ENCODE results near the gene ARID3B. TPM values are rescaled to one million over a fixed set of nuclear protein-coding genes. Genes with fewer than 3 reads are reported as not detected.
"Not testable (repeated sequence)": the region's sequence is repeated elsewhere in the genome, so short reads cannot be mapped to it uniquely, and the experiment has no call there.

The ARID3B gene
- polyA plus RNA-seq, 3 donors from 2014 or later = 3.2 to 17.3 (median 6.6) TPM

DNA sequence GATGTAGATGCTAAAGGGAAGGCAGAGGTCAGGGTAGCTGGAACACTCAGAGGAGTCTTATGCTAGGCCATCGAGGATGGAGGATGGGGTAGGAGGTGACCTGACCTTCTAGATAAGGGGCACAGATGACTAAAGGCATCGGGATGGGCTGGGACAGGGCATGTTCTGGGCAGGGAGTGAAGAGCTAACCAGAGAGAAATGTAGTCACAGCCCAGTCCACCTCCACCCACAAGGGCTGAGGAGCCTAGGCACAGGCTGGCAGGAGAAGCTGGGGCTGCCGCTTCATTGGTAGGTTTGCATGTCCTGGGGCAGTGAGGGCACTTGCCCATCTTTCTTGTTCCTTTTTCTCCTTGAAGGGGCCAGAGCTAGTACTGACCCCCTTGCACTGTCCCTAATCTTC lies 87.2 kb downstream of the ARID3B start:
- H3K27ac Mint-ChIP-seq = peak overlapping the region in 2 of 6 donors; percentile 6 to 41
- peaks cover 1 to 6% (median 4%) of the 10 kb centered on the region in 3 donors for H3K27me3 Mint-ChIP-seq (ENCODE audit: low read depth in 3 of 3)
- H3K4me1 Mint-ChIP-seq = no peaks in the 10 kb centered on the region
- DNase-seq = no peak
- H3K36me3 Mint-ChIP-seq = peaks cover 0 to 31% (median 11%) of the 10 kb centered on the region in 3 donors
- no peak overlapping the region for H3K4me3 Mint-ChIP-seq
- no peaks in the 10 kb centered on the region for H3K9me3 Mint-ChIP-seq

DNA sequence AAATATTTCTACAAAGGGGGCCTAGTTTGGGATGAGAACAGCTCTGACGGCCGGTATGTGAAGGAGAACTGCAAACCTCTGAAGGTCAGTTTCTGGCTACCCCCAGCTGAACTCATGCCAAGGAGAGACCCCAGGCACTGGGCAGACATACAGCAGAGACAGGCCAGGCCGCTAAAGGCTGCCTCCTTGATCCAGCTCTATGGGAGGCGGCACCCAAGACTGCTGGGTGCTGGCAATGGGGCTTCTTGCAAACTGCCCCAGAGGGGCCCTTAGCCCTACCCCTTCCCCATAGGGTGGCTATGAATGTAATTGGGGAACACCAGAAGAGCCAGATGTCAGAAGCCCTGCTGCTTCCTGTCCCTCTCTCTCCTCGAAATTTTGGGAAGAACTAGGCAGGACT lies 87.9 kb downstream of the ARID3B start:
- H3K9me3 Mint-ChIP-seq = no peaks in the 10 kb centered on the region
- no peak overlapping the region for H3K4me3 Mint-ChIP-seq
- H3K27me3 Mint-ChIP-seq (ENCODE audit: low read depth in 3 of 3) = peaks cover 1 to 4% (median 4%) of the 10 kb centered on the region in 3 donors
- H3K4me1 Mint-ChIP-seq = no peaks in the 10 kb centered on the region
- no peak for DNase-seq
- peaks cover 0 to 29% (median 11%) of the 10 kb centered on the region in 3 donors for H3K36me3 Mint-ChIP-seq
- H3K27ac Mint-ChIP-seq = no peak overlapping the region

DNA sequence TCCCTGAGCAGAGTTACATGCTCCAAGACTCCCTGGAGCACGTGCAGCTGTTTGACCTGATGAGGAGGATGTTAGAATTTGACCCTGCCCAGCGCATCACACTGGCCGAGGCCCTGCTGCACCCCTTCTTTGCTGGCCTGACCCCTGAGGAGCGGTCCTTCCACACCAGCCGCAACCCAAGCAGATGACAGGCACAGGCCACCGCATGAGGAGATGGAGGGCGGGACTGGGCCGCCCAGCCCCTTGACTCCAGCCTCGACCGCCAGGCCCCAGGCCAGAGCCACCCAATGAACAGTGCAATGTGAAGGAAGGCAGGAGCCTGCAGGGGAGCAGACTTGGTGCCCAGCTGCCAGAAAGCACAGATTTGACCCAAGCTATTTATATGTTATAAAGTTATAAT lies 88.7 kb downstream of the ARID3B start:
- not testable (repeated sequence) for H3K4me1 Mint-ChIP-seq; H3K27ac Mint-ChIP-seq; H3K4me3 Mint-ChIP-seq; H3K27me3 Mint-ChIP-seq (ENCODE audit: low read depth in 3 of 3); DNase-seq; H3K9me3 Mint-ChIP-seq
- H3K36me3 Mint-ChIP-seq = peaks cover 0 to 34% (median 11%) of the 10 kb centered on the region in 3 donors

DNA sequence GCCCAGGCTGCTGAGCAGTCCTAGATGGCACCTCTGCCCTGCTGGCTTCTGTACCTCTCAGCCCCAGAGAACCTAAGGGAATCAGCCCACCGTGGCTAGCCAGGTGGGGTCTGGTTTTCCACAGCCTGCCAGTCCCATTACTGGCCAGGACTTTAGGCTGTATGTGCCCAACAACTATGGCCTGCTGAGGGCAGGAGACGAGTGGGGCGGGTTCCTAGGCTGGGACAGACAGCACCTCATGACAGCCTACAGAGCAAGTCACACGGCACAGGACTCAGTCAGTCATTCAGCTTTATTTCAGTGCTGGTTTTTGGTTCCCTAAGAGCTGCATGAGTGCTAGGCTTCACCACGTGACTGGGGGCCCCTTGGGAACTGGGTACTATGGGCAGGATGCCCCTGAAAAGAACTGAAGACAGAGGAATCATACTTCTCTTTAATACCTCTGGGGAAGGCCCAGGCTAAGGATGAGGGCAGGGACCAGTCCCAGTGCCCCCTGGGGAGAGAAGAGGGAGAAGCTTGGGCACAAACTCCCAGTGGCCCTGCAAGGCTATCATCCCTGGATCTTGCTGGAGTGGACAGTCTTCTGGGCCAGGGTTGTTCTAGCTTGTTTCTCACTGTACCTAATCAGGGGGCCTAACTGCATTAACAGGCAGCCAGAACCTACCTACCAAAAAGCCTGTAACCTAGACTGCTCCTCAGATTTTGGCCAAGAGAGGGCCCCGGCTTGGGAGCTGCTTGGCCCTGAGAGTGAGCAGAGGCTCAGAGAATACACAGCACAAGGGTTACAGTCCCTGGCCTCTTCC lies 89.5 kb downstream of the ARID3B start:
- H3K36me3 Mint-ChIP-seq = peaks cover 0 to 34% (median 11%) of the 10 kb centered on the region in 3 donors
- H3K4me3 Mint-ChIP-seq = no peak overlapping the region
- H3K4me1 Mint-ChIP-seq = no peaks in the 10 kb centered on the region
- H3K27ac Mint-ChIP-seq = peak overlapping the region in 2 of 6 donors; percentile 34 to 67
- no peaks in the 10 kb centered on the region for H3K9me3 Mint-ChIP-seq
- DNase-seq = no peak
- H3K27me3 Mint-ChIP-seq (ENCODE audit: low read depth in 3 of 3) = peaks cover 3 to 4% (median 4%) of the 10 kb centered on the region in 3 donors

DNA sequence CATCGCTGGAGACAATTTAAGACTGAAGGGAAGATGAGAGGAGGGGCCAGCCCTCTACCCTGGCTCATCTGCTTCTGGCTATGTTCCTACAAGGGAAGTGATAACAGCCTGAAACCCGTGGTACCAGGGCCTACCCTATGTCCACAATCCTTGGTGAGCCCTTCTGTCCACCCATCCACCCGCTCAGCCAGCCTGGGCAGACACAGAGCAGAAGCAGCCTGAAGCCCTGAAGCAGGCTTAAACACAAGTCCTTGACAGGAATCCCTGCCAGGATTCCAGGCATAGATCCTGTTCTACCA lies 90.0 kb downstream of the ARID3B start:
- Mint-ChIP-seq H3K27ac (peak overlapping the region in 1 of 6 donors; percentile 34), H3K27me3 (ENCODE audit: low read depth in 3 of 3) (peaks cover 0 to 4% (median 4%) of the 10 kb centered on the region in 3 donors), H3K9me3 (no peaks in the 10 kb centered on the region), H3K36me3 (peaks cover 0 to 33% (median 9%) of the 10 kb centered on the region in 3 donors), H3K4me3 (no peak overlapping the region), H3K4me1 (no peaks in the 10 kb centered on the region)
- no peak for DNase-seq

DNA sequence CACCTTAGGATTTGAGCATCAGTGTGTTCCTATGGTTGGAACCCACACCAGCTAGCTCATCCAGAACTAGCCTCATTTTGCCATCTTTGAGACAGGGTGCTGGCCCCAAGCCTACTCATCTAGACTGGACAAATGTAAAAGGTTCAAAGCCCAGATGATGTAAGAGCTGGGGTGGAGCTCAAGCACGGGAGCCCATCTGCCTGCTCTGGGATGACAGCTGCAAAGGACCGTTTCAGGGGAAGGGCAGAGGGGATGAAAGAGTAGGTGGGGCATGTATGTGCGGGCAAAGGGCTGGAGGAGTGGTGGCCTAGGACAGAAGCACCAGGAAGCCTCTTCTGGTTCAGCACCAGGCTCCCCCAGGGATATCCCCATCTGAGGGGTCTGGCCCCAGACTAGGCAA lies 90.4 kb downstream of the ARID3B start:
- Mint-ChIP-seq H3K36me3 (peaks cover 0 to 37% (median 13%) of the 10 kb centered on the region in 3 donors), H3K27ac (peak overlapping the region in 1 of 6 donors; percentile 69), H3K9me3 (no peaks in the 10 kb centered on the region), H3K4me1 (no peaks in the 10 kb centered on the region), H3K27me3 (ENCODE audit: low read depth in 3 of 3) (peaks cover 0 to 4% (median 4%) of the 10 kb centered on the region in 3 donors), H3K4me3 (no peak overlapping the region)
- DNase-seq = no peak

DNA sequence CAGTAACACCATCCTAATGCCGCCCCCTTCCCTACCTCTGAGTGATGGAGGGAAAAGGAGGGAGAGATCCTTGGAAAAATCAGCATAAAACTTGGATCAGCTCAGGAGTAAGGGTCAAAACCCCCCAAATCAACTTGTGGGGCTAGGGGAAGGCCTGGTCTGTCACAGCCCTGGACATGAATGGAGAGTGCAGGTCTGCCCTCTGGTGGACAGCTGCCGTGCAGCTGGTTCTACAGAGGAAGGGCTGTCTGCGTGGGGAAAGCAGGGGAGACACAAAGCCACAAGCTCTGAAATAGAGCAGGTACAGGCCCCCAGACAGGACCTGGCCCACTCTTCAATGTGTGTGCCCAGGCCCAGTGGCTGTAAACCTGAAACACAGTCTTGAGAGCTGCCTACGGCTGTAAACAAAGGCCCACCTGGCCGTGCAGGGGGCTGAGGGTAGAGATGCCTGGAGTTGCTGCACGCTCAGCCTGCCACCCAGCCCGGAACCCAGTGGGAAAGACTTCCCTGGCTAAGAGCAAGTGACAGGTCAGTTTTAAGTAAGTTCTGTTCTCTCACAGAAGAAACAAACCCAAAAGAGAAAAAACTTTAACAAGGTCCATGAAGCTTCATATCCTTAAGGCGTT lies 91.0 kb downstream of the ARID3B start:
- peak overlapping the region in 3 of 6 donors; percentile 1 to 36 (median 24) for H3K27ac Mint-ChIP-seq
- no peaks in the 10 kb centered on the region for H3K4me1 Mint-ChIP-seq
- H3K27me3 Mint-ChIP-seq (ENCODE audit: low read depth in 3 of 3) = peaks cover 0 to 4% (median 4%) of the 10 kb centered on the region in 3 donors
- DNase-seq = peak; percentile 39 to 50 (median 43)
- no peak overlapping the region for H3K4me3 Mint-ChIP-seq
- H3K36me3 Mint-ChIP-seq = peaks cover 0 to 44% (median 19%) of the 10 kb centered on the region in 3 donors
- no peaks in the 10 kb centered on the region for H3K9me3 Mint-ChIP-seq

DNA sequence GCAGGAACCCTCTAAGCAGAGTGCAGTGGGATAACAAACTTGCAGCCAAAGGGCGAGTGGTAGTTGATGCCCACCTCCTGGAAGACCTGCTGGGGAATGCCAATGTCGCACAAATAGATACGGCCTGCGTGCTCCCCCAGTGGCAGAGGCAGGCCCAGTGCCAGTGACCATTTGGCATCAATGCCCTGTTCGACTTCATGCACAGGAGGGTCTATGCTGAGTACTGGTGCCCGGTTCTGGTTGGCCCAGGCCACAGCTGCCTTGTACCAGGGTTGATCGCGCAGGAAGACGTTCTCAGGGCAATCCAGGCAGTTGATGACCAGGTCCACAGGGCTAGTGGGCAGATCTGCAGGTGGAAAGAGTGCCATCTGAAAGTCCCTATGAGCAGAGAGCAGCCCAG lies 91.6 kb downstream of the ARID3B start:
- H3K27me3 Mint-ChIP-seq (ENCODE audit: low read depth in 3 of 3) = peaks cover 0 to 4% (median 4%) of the 10 kb centered on the region in 3 donors
- peaks cover 0 to 40% (median 19%) of the 10 kb centered on the region in 3 donors for H3K36me3 Mint-ChIP-seq
- H3K4me1 Mint-ChIP-seq = no peaks in the 10 kb centered on the region
- no peak for DNase-seq
- no peak overlapping the region for H3K27ac Mint-ChIP-seq
- no peak overlapping the region for H3K4me3 Mint-ChIP-seq
- H3K9me3 Mint-ChIP-seq = no peaks in the 10 kb centered on the region

DNA sequence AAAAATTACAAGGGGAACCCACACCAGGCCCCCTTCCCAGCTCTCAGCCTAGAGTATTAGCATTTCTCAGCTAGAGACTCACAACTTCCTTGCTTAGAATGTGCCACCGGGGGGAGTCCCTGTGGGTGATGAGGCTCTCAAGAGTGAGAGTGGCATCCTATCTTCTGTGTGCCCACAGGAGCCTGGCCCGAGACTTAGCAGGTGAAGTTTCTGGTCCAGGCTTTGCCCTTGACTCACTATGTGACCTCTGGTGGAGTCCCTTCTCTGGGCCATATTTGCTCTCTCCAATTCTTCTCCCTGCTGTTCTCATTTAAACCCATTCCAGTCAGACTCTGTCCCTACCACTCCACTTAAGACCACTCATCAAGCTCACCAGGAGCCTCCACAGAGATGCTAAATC lies 92.8 kb downstream of the ARID3B start:
- no peak overlapping the region for H3K4me3 Mint-ChIP-seq
- peaks cover 0 to 2% (median 0%) of the 10 kb centered on the region in 3 donors for H3K27me3 Mint-ChIP-seq (ENCODE audit: low read depth in 3 of 3)
- no peaks in the 10 kb centered on the region for H3K4me1 Mint-ChIP-seq
- peaks cover 3 to 37% (median 16%) of the 10 kb centered on the region in 3 donors for H3K36me3 Mint-ChIP-seq
- no peaks in the 10 kb centered on the region for H3K9me3 Mint-ChIP-seq
- peak overlapping the region in 2 of 6 donors; percentile 3 to 13 for H3K27ac Mint-ChIP-seq
- no peak for DNase-seq

DNA sequence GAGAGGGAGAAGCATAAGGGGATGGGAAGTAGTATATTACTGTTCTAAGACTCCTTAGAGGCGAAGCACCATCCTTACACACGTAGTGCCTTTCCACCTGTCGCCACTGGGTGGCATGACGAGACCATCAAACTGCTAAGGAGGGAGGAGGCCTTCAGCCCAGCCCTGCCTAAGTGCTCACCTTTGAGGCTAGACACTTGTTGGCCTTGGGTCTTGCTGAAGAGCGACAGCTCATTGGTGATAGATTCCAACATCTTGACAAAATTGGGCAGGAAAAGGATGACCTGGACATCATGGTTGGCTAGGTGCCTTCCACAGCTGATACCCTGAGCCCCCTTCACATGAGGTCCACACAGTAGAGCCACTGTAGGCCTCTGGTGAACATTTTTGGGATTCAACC lies 94.2 kb downstream of the ARID3B start:
- peaks cover 4 to 37% (median 19%) of the 10 kb centered on the region in 3 donors for H3K36me3 Mint-ChIP-seq
- no peaks in the 10 kb centered on the region for H3K9me3 Mint-ChIP-seq
- H3K4me3 Mint-ChIP-seq = no peak overlapping the region
- peak; percentile 51 to 60 (median 58) for DNase-seq
- no peaks in the 10 kb centered on the region for H3K4me1 Mint-ChIP-seq
- H3K27ac Mint-ChIP-seq = peak overlapping the region in 2 of 6 donors; percentile 21 to 25
- peaks cover 0 to 2% (median 0%) of the 10 kb centered on the region in 3 donors for H3K27me3 Mint-ChIP-seq (ENCODE audit: low read depth in 3 of 3)

DNA sequence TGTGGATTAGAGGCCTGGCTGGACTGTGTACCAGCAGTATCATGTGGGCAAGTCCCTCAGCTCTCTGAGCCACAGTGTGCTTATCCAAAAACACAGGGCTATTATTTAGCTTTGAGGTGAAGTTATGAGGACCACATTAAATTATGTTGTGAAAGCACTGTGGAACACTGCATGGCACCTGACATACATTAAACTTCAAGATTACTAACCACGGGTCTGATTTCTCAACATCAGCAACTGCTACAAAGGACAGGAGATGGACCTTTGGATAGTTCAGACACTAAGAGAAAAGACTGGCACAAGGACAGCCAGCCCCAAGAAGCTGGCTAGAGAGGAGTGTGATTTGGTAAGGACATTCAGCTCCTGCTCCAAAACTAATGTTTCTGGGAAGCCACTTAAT lies 96.0 kb downstream of the ARID3B start:
- no peak for DNase-seq
- Mint-ChIP-seq H3K9me3 (no peaks in the 10 kb centered on the region), H3K27me3 (ENCODE audit: low read depth in 3 of 3) (peaks cover 0 to 2% (median 0%) of the 10 kb centered on the region in 3 donors), H3K4me1 (no peaks in the 10 kb centered on the region), H3K36me3 (peaks cover 4 to 37% (median 19%) of the 10 kb centered on the region in 3 donors), H3K4me3 (no peak overlapping the region), H3K27ac (no peak overlapping the region)

DNA sequence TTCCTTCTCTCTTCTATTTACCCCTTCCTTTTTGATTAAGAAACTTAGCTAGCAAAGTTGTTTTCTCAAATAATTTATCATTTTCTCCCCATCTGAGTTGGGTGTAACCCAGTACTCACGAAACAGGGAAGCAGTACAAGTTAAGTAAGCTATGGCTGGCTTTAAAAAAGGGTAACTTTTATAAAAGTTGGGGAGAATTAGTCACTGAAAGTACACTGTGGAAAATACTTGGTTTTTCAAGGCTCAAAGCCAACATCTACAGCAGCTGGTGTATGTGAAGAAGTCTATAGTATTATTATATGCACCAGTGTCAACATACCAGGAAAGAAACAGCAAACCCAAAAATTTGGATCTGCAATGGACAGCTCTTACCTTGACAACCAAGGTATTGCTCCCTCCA lies 100.1 kb downstream of the ARID3B start:
- no peak overlapping the region for H3K4me3 Mint-ChIP-seq
- DNase-seq = no peak
- H3K27me3 Mint-ChIP-seq (ENCODE audit: low read depth in 3 of 3) = no peaks in the 10 kb centered on the region
- H3K27ac Mint-ChIP-seq = peak overlapping the region in 1 of 6 donors; percentile 74
- peaks cover 4 to 24% (median 16%) of the 10 kb centered on the region in 3 donors for H3K36me3 Mint-ChIP-seq
- no peaks in the 10 kb centered on the region for H3K4me1 Mint-ChIP-seq
- H3K9me3 Mint-ChIP-seq = no peaks in the 10 kb centered on the region

DNA sequence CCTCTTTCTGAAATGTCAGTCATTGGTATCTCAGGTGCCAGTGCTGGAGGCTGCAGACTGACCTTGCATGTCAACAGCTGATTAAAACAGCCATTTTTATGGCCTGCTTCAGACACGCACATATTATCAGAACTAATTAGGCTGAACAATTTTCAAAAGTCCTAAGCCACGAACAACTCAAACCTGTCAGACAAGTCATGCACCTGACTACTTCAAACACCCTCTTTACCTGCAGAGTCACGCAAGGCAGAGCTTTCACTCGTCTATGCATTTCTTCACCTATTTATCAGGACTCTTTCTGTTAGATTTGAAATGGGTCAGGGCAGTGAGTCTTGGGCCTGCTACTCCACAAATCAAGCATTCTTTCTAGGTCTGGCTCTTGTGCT lies 101.3 kb downstream of the ARID3B start:
- Mint-ChIP-seq H3K4me3 (no peak overlapping the region), H3K27me3 (ENCODE audit: low read depth in 3 of 3) (no peaks in the 10 kb centered on the region), H3K4me1 (no peaks in the 10 kb centered on the region), H3K27ac (peak overlapping the region in 2 of 6 donors; percentile 12 to 30), H3K9me3 (no peaks in the 10 kb centered on the region), H3K36me3 (peaks cover 4 to 14% (median 7%) of the 10 kb centered on the region in 3 donors)
- no peak for DNase-seq
